ENCODE results near the gene PBX1. TPM values are rescaled to one million over a fixed set of nuclear protein-coding genes. Genes with fewer than 3 reads are reported as not detected.

PBX1 gene
- total RNA-seq, 2 donors from 2014 or later, result 59.9 to 79.2 TPM

DNA sequence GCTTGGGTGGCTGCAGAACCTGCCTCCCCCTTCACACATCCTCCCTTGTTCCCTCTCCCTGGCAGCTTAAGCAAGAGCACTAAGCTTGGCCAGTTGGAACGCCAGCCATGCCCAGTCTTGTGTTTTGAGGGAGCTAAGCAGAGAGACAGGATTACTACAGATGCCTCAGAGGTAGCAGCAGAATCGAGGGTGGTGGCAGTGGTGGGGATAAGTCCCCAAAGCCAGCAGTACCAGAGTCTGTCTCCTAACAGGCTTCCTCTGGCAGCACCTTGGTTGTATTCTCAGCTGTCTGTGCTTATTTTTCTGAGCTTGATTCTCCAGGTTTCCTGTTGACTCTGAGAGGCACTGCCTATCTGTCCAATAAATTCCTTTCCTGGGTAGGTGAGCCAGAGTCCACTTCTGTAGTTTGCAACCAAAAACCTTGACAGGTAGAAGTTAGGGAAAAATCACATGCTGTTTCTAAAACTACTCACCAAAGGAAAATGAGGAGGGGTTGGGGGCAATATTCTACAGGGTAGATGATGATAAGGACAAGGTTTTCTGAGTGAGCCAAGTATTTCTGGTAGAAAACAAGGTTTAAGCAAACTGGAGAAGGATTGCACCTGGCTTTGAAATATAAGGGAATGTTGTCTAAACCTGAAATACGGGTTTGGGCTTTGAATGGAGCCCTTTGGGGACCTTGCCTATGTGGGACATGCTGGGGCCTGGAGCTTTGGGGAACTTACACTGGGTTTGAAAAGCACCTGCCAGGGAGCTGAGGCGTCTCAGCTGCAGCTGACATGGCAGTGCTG, 100.8 kb downstream of the PBX1 start:
- H3K4me1 ChIP-seq (ENCODE audit: control insufficient read depth, insufficient read depth, low read length), result no peaks in the 10 kb centered on the region
- Mint-ChIP-seq H3K27ac (no peak overlapping the region), H3K36me3 (ENCODE audit: low read depth) (peaks cover 6% of the 10 kb centered on the region), H3K9me3 (no peaks in the 10 kb centered on the region), H3K4me3 (no peak overlapping the region), H3K27me3 (ENCODE audit: insufficient read depth) (no peaks in the 10 kb centered on the region), H3K4me1 (peaks cover 8% of the 10 kb centered on the region)
- DNase-seq, result peak; percentile 66
- H3K4me3 ChIP-seq (ENCODE audit: low read length), result no peak overlapping the region
- no peaks in the 10 kb centered on the region for H3K9me3 ChIP-seq (ENCODE audit: control insufficient read depth, low read length)
- H3K36me3 ChIP-seq (ENCODE audit: control insufficient read depth, insufficient read depth, low read length), result no peaks in the 10 kb centered on the region
- no peak overlapping the region for H3K27ac ChIP-seq (ENCODE audit: low read depth, low read length)
- TF ChIP-seq, protein P1, sequence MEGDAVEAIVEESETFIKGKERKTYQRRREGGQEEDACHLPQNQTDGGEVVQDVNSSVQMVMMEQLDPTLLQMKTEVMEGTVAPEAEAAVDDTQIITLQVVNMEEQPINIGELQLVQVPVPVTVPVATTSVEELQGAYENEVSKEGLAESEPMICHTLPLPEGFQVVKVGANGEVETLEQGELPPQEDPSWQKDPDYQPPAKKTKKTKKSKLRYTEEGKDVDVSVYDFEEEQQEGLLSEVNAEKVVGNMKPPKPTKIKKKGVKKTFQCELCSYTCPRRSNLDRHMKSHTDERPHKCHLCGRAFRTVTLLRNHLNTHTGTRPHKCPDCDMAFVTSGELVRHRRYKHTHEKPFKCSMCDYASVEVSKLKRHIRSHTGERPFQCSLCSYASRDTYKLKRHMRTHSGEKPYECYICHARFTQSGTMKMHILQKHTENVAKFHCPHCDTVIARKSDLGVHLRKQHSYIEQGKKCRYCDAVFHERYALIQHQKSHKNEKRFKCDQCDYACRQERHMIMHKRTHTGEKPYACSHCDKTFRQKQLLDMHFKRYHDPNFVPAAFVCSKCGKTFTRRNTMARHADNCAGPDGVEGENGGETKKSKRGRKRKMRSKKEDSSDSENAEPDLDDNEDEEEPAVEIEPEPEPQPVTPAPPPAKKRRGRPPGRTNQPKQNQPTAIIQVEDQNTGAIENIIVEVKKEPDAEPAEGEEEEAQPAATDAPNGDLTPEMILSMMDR (conservative IDR thresholded peaks at IDR 0.05), result no peak
- 85 to 100% methylated on average over 4 of the region's 4 CpGs for WGBS, 2 experiments (ENCODE audit: insufficient coverage in 1 of 2, insufficient read length in 1 of 2)
- no peak overlapping the region for H3K9ac ChIP-seq (ENCODE audit: extremely low read depth, low read length, poor library complexity, severe bottlenecking)
- H3K27me3 ChIP-seq (ENCODE audit: control insufficient read depth, insufficient read depth, low read length, poor library complexity, severe bottlenecking), result no peaks in the 10 kb centered on the region

DNA sequence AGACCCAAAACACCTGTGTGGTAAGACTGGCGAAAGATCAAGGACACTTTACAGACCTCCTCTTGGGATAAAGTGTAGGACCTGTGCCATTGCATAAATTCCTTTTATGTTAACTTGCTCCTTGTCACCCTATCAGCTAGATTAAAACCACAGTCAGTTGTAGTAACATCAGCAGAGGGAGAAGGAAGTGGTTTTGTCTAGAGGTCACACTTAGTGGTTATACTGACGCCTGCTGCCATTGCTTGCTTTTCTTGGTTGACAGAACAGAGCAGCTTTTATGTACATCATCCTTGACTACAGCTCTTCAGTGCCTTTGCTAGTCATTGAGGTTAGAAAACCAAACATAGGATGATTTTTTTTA, 101.4 kb downstream of the PBX1 start:
- Histone ChIP-seq H3K4me3 (ENCODE audit: low read length) (no peak overlapping the region), H3K4me1 (ENCODE audit: control insufficient read depth, insufficient read depth, low read length) (no peaks in the 10 kb centered on the region), H3K27me3 (ENCODE audit: control insufficient read depth, insufficient read depth, low read length, poor library complexity, severe bottlenecking) (no peaks in the 10 kb centered on the region), H3K9ac (ENCODE audit: extremely low read depth, low read length, poor library complexity, severe bottlenecking) (no peak overlapping the region), H3K27ac (ENCODE audit: low read depth, low read length) (no peak overlapping the region), H3K36me3 (ENCODE audit: control insufficient read depth, insufficient read depth, low read length) (no peaks in the 10 kb centered on the region), H3K9me3 (ENCODE audit: control insufficient read depth, low read length) (no peaks in the 10 kb centered on the region)
- Mint-ChIP-seq H3K4me3 (no peak overlapping the region), H3K4me1 (peaks cover 8% of the 10 kb centered on the region), H3K27me3 (ENCODE audit: insufficient read depth) (no peaks in the 10 kb centered on the region), H3K9me3 (no peaks in the 10 kb centered on the region), H3K36me3 (ENCODE audit: low read depth) (peaks cover 6% of the 10 kb centered on the region), H3K27ac (no peak overlapping the region)
- TF ChIP-seq, protein P1 (conservative IDR thresholded peaks at IDR 0.05), result no peak
- WGBS, 2 experiments (ENCODE audit: insufficient coverage in 1 of 2, insufficient read length in 1 of 2), result 90 to 100% methylated on average over 2 of the region's 2 CpGs
- no peak for DNase-seq

DNA sequence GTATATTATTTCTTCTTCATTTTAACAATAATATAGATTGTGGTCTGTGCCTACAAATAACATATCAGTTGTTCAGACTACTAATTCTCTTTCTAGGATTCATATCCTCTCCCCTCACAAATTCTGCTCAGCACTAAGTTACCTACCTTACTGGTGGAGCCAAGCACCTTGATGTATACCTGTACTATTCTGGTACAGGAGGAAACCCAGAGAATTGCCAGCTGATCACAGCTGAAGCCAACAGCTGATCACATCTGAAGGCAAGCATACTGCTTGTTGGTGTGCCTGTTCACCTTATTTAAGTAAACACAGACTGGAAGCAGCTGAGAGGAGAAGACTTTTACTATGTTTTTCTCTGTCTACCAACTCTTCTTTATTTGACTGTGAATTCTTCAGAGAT, 101.8 kb downstream of the PBX1 start:
- no peaks in the 10 kb centered on the region for H3K9me3 ChIP-seq (ENCODE audit: control insufficient read depth, low read length)
- no peaks in the 10 kb centered on the region for H3K4me1 ChIP-seq (ENCODE audit: control insufficient read depth, insufficient read depth, low read length)
- no peaks in the 10 kb centered on the region for H3K27me3 ChIP-seq (ENCODE audit: control insufficient read depth, insufficient read depth, low read length, poor library complexity, severe bottlenecking)
- peaks cover 6% of the 10 kb centered on the region for H3K36me3 Mint-ChIP-seq (ENCODE audit: low read depth)
- H3K36me3 ChIP-seq (ENCODE audit: control insufficient read depth, insufficient read depth, low read length), result no peaks in the 10 kb centered on the region
- DNase-seq, result no peak
- H3K4me1 Mint-ChIP-seq, result peaks cover 8% of the 10 kb centered on the region
- TF ChIP-seq, protein P1 (conservative IDR thresholded peaks at IDR 0.05), result no peak
- H3K27me3 Mint-ChIP-seq (ENCODE audit: insufficient read depth), result no peaks in the 10 kb centered on the region
- H3K4me3 ChIP-seq (ENCODE audit: low read length), result no peak overlapping the region
- no peak overlapping the region for H3K9ac ChIP-seq (ENCODE audit: extremely low read depth, low read length, poor library complexity, severe bottlenecking)
- H3K4me3 Mint-ChIP-seq, result no peak overlapping the region
- no peak overlapping the region for H3K27ac ChIP-seq (ENCODE audit: low read depth, low read length)
- H3K27ac Mint-ChIP-seq, result no peak overlapping the region
- H3K9me3 Mint-ChIP-seq, result no peaks in the 10 kb centered on the region

All from endodermal cell (in vitro differentiated cells).